ENCODE results near the gene CXCR4.

CXCR4 gene

DNA sequence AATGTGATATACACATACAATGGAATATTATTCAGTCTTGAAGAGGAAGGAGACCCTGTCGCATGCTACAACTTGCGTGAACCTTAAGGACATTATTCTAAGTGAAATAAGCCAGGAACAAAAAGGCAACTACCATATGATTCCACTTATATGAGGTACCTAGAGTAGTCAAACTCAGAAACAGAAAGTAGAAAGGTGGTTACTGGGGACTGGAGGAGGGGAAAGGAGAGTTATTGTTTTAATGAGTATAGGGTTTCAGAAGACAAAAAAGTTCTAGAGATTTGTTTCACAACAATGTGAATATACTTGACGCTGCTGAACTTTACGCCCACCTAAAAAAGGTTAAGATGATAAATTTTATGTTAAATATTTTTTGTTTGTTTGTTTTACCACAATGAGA is 47.0 kb downstream of the CXCR4 start:
- no peak for DNase-seq

DNA sequence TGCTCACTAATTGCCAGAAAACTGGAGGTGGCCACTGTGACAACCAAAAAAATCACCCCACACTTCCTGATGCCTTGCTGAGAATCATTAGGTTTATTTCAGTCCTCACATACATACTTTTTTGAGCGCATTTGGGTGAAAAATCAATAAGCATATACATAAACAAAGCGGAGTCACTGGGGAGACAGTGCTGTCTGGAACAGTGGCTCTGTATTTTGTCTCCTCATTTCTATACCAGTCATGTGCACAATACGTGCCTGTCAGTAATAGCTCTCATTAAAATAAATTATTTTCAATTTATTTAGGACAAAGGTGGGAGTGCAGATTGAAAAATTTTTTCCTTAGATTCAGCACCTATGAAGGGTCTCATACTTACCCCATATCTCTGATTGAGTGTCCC is 48.2 kb downstream of the CXCR4 start:
- DNase-seq = no peak

- no peak for DNase-seq
Measured at GRCh38 chr2:136068581-136069227, 49.2 kb downstream of the CXCR4 start.

DNA sequence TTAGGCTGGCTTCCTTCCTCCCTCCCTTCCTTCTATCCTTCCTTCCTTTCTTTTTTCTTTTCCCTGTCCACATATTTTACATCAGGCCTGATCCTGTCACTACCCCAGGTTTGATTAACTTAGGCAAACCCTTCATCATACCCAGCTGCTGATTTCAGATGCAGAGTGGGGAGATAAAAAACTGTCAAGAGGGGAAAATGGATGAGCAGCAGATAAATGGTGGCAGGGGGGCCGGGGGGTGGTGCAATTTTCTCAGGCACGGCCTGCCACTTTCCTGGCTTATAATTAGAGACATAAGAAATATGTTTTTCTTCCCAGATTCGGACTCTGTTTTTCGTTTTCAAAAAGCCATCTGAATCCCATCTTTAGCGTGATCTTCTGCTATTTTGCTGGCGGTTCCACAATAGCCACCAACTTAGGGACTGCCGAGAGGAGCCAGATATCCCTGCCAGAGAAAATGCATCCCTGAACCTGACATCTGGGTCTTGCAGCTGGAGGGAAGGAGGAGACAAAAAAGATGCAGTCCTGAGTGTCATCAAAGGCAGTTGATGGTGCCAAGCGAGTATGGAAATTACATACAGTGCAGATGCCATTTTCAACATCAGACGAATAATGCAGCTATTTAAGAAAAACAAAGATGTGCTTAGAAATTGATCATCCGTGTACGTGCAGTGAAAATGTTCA is 49.9 kb downstream of the CXCR4 start:
- DNase-seq = no peak

GRCh38 chr2:136067459-136067858 is 50.5 kb downstream of the CXCR4 start:
- DNase-seq = no peak

DNA sequence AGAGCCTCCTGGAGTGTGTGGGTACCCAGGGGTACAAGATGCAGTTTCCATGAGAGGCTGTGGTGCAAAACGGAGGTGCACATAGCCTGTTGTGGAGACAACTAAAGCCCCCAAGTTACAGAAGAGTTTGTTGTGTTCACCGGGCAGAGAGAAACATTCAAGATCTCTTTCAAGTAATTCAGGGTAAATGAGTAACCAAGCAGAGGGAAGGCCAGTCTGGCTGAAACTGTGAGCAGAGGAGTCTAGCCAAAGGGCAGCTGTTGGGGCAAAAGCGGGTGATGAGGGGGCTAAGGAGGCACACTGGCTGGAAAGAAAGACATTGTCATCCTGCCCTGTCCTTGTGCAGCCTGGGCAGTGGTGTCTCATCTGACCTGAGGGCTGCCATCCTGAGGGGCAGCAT is 52.0 kb downstream of the CXCR4 start:
- no peak for DNase-seq

GRCh38 chr2:136065384-136065783 is 52.6 kb downstream of the CXCR4 start:
- DNase-seq = no peak

Measured in stimulated activated CD4-positive, alpha-beta T cell treated with anti-CD3 and anti-CD28 coated beads, Interleukin-12 subunit alpha, Interleukin-12 subunit beta, amount 100 ng/mL, for 4 hours (primary cell).